ENCODE data around the gene KLHL5. TPM values are rescaled to one million over a fixed set of nuclear protein-coding genes. Genes with fewer than 3 reads are reported as not detected.
A peak's percentile ranks its signal among the peaks of the same experiment; 100 is the strongest.
"Not testable (repeated sequence)": the region's sequence is repeated elsewhere in the genome, so short reads cannot be mapped to it uniquely, and the experiment has no call there.

The KLHL5 gene
- total RNA-seq, 6 experiments from 2014 or later, result 48.0 to 59.3 (median 50.6) TPM

DNA sequence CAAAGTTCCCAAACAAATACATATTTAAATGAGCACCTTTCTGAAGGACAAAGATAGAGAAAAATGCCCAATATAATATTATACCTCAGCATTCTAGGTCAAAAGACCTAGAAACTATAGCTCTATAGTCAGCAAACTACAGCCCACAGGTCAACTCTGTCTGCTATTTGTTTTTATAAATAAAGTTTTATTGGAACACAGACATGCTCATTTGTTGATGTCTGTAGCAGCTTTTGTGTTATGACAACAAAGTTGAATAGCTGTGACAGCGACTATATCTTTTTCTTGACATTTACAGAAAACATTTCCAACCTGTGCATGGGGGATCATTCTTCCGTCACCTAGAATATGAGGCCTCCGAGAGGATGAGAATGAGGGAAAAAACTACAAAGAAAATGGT is 71.6 kb downstream of the KLHL5 start:
- H3K27me3 Mint-ChIP-seq (ENCODE audit: insufficient read depth), result no peaks in the 10 kb centered on the region; the same call in 1 of the 2 replicates
- no peak overlapping the region for H3K4me3 Mint-ChIP-seq
- DNase-seq, result no peak
- H3K27ac Mint-ChIP-seq, result no peak overlapping the region
- H3K9me3 Mint-ChIP-seq, result no peaks in the 10 kb centered on the region
- no peak for TF ChIP-seq CTCF (IDR thresholded peaks at IDR 0.05)
- peaks cover 15% of the 10 kb centered on the region for H3K4me1 Mint-ChIP-seq (ENCODE audit: low read depth)
- no peaks in the 10 kb centered on the region; the same call in 1 of the 2 replicates for H3K36me3 Mint-ChIP-seq (ENCODE audit: low read depth)

DNA sequence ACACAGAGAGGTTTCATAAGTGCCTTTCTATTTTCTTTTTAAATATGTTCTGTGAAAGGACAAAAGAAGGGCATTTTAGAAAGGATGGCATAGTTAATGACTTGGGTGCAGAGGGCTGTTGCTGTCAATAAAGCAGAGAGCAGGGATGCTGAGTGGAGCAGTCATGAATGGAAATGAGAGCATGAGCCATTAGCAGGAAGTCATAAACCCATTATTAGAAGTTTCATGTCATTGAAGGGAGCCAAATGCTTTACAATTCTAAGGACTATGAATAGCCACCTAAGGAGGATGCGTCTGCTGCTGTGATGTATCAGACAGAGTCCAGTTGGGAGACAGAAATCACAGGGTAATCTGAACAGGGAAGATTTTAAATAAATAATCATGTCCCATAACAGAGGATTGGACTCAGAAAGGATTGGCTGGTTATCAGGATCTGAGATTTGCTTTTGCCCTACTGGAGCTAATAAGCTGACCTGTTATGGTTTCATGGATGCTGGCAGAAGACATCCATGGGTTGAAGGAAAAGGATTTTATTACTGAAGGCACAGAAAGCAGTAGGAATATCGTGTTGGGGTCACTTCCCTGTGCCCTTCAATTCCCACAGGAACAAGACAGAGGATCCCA is 72.8 kb downstream of the KLHL5 start:
- H3K36me3 Mint-ChIP-seq (ENCODE audit: low read depth), result no peaks in the 10 kb centered on the region; the same call in 1 of the 2 replicates
- no peak for DNase-seq
- peaks cover 15% of the 10 kb centered on the region for H3K4me1 Mint-ChIP-seq (ENCODE audit: low read depth)
- H3K27me3 Mint-ChIP-seq (ENCODE audit: insufficient read depth), result no peaks in the 10 kb centered on the region; the same call in 1 of the 2 replicates
- no peak for TF ChIP-seq CTCF (IDR thresholded peaks at IDR 0.05)
- no peaks in the 10 kb centered on the region for H3K9me3 Mint-ChIP-seq
- H3K27ac Mint-ChIP-seq, result peak overlapping the region; percentile 1; the same call in 1 of the 2 replicates
- H3K4me3 Mint-ChIP-seq, result peak overlapping the region; percentile 38; the same call in 1 of the 2 replicates

DNA sequence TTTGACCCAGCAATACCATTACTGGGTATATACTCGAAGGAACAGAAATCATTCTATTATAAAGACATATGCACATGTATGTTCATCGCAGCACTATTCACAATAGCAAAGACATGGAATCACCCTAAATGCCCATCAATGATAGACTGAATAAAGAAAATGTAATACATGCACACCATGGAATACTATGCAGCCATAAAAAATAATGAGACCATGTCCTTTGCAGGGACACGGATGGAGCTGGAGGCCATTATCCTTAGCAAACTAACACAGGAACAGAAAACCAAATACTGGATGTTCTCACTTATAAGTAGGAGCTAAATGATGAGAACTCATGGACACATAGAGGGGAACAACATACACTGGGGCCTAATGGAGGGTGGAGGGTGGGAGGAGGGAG is 76.2 kb downstream of the KLHL5 start:
- H3K27ac Mint-ChIP-seq; DNase-seq; H3K9me3 Mint-ChIP-seq; H3K4me3 Mint-ChIP-seq; H3K27me3 Mint-ChIP-seq (ENCODE audit: insufficient read depth); H3K36me3 Mint-ChIP-seq (ENCODE audit: low read depth): not testable (repeated sequence)
- H3K4me1 Mint-ChIP-seq (ENCODE audit: low read depth), result peaks cover 15% of the 10 kb centered on the region

DNA sequence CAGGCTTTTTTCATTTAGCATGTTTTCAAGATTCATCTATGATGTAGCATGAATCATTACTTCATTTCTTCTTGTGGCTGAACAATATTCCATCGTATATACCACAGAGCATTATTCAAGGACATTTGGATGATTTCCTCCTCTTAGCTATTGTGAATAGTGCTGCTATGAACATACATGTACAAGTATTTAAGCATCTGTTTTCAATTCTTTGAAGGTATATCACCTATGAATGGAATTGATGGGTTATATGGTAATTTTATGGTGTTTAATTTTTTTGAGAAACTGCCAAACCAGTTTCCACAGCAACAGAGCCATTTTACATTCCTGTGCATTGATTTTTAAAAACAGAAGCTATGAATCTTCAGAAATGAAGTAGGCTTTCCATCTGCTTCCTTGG is 84.2 kb downstream of the KLHL5 start:
- no peaks in the 10 kb centered on the region; the same call in none of the 2 replicates for H3K27me3 Mint-ChIP-seq (ENCODE audit: insufficient read depth)
- no peaks in the 10 kb centered on the region for H3K9me3 Mint-ChIP-seq
- no peaks in the 10 kb centered on the region for H3K36me3 Mint-ChIP-seq (ENCODE audit: low read depth)

GRCh38 chr4:39154009-39154408 is 92.0 kb downstream of the KLHL5 start:
- peaks cover 7% of the 10 kb centered on the region; the same call in 1 of the 2 replicates for H3K4me1 Mint-ChIP-seq (ENCODE audit: low read depth)
- no peaks in the 10 kb centered on the region for H3K36me3 Mint-ChIP-seq (ENCODE audit: low read depth)
- no peaks in the 10 kb centered on the region for H3K9me3 Mint-ChIP-seq
- no peak for TF ChIP-seq CTCF (IDR thresholded peaks at IDR 0.05)
- H3K27me3 Mint-ChIP-seq (ENCODE audit: insufficient read depth), result no peaks in the 10 kb centered on the region; the same call in 1 of the 2 replicates
- no peak for DNase-seq
- H3K4me3 Mint-ChIP-seq, result no peak overlapping the region
- H3K27ac Mint-ChIP-seq, result no peak overlapping the region

More for the DNA sequence above, 84.2 kb downstream of the KLHL5 start:
- no peak for DNase-seq
- Mint-ChIP-seq H3K4me1 (ENCODE audit: low read depth) (peaks cover 14% of the 10 kb centered on the region), H3K27ac (no peak overlapping the region), H3K4me3 (no peak overlapping the region)
- no peak for TF ChIP-seq CTCF (IDR thresholded peaks at IDR 0.05)

- Mint-ChIP-seq H3K27me3 (ENCODE audit: insufficient read depth) (peaks cover 5% of the 10 kb centered on the region; the same call in 1 of the 2 replicates), H3K4me3 (no peak overlapping the region), H3K4me1 (ENCODE audit: low read depth) (no peaks in the 10 kb centered on the region), H3K9me3 (no peaks in the 10 kb centered on the region), H3K27ac (no peak overlapping the region), H3K36me3 (ENCODE audit: low read depth) (no peaks in the 10 kb centered on the region)
- no peak for TF ChIP-seq CTCF (IDR thresholded peaks at IDR 0.05)
- DNase-seq, result no peak
Measured at GRCh38 chr4:39157520-39157919, 95.5 kb downstream of the KLHL5 start.

Measured in HFFc6 (cell line).